ENCODE results near the gene NCOA3. TPM values are rescaled to one million over a fixed set of nuclear protein-coding genes. Genes with fewer than 3 reads are reported as not detected.
A peak's percentile ranks its signal among the peaks of the same experiment; 100 is the strongest.

NCOA3 gene
- total RNA-seq, 2 experiments from 2014 or later: 66.2 to 73.7 TPM

DNA sequence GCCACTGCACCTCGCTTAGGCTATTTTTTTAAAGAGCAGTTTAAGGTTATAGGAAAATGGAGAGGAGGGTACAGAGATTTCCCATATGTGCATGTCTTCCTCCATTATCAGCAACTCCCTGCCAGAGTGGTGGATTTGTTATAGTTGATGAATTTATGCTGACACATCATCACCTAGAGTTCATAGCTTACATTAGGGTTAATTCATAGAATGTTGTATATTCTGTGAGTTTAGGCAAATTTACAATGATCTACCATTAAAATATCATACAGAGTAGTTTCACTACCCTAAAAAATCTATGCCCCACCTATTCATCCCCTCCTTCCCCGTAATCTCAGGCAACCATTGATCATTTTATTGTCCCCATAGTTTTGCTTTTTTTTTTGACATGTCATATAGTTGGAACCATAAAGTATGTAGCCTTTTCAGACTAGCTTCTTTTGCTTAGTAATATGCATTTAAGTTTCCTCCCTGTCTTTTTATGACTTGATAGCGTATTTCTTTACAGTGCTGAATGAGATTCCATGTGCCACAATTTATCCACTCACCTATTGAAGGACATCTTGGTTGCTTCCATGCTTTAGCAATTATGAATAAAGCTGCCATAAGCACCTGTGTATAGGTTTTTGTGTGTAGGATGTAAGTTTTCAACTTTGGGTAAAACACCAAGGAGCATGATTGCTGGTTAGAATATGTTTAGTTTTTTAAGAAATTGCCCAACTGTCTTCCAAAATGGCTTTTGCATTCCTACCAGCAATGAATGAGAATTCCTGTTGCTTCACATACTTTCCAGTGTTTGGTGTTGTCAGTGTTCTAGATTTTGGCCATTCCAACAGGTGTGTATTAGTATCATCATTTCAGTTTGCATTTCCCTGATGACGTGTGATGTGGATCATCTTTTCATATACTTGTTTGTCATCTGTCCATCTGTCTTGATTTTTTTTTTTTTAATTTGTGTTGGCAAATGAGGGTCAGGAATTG, 60.2 kb downstream of the NCOA3 start:
- DNase-seq: no peak
- Mint-ChIP-seq H3K27ac (peak overlapping the region; percentile 46), H3K4me3 (no peak overlapping the region), H3K4me1 (ENCODE audit: low read depth) (peaks cover 72% of the 10 kb centered on the region), H3K36me3 (ENCODE audit: low read depth) (peaks cover 30% of the 10 kb centered on the region), H3K27me3 (no peaks in the 10 kb centered on the region), H3K9me3 (no peaks in the 10 kb centered on the region)
- TF ChIP-seq, protein P1, sequence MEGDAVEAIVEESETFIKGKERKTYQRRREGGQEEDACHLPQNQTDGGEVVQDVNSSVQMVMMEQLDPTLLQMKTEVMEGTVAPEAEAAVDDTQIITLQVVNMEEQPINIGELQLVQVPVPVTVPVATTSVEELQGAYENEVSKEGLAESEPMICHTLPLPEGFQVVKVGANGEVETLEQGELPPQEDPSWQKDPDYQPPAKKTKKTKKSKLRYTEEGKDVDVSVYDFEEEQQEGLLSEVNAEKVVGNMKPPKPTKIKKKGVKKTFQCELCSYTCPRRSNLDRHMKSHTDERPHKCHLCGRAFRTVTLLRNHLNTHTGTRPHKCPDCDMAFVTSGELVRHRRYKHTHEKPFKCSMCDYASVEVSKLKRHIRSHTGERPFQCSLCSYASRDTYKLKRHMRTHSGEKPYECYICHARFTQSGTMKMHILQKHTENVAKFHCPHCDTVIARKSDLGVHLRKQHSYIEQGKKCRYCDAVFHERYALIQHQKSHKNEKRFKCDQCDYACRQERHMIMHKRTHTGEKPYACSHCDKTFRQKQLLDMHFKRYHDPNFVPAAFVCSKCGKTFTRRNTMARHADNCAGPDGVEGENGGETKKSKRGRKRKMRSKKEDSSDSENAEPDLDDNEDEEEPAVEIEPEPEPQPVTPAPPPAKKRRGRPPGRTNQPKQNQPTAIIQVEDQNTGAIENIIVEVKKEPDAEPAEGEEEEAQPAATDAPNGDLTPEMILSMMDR (IDR thresholded peaks at IDR 0.05): no peak
- intact Hi-C loops (cut with micrococcal nuclease): no loop called here
- no peak for ATAC-seq
- CTCF ChIA-PET: interaction anchor here (1.5 kb wide), 2 partner anchors 59 to 116 kb away, joined by 3 to 4 read pairs; no protein-coding TSS in a partner anchor
- POLR2A ChIA-PET: interaction anchor here (0.6 kb wide), 1 partner anchor 119 kb away, joined by 4 read pairs; no protein-coding TSS in a partner anchor

DNA sequence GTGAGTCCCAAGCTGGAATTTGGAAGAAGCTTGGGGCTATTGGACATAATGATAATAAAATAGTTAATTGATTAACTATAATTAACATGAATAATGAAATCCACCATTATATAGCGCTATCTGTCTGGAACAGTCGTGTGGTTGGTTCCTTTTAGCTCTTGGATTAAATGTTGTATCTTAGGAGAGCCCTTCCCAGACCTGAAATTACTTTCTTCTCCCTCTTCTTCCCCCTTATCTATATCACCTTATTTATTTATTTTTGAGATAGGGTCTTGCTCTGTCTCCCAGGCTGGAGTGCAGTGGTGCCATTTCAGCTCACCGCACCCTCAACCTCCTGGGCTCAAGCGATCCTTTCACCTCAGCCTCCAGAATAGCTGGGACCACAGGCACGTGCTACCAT, 64.6 kb downstream of the NCOA3 start:
- Mint-ChIP-seq H3K4me1 (ENCODE audit: low read depth) (peaks cover 65% of the 10 kb centered on the region), H3K27ac (no peak overlapping the region), H3K27me3 (no peaks in the 10 kb centered on the region), H3K36me3 (ENCODE audit: low read depth) (peaks cover 51% of the 10 kb centered on the region), H3K4me3 (no peak overlapping the region), H3K9me3 (peaks cover 1% of the 10 kb centered on the region)
- intact Hi-C loops (cut with micrococcal nuclease): no loop called here
- TF ChIP-seq, protein P1 (IDR thresholded peaks at IDR 0.05): no peak
- ChIA-PET CTCF (interaction anchor here (0.7 to 1.9 kb wide), 5 partner anchors 10 to 55 kb away, joined by 3 to 5 read pairs (median 3); no protein-coding TSS in a partner anchor), POLR2A (interaction anchor here (0.8 kb wide), 1 partner anchor 11 kb away, joined by 3 read pairs; no protein-coding TSS in a partner anchor)
- no peak for ATAC-seq
- DNase-seq: no peak

DNA sequence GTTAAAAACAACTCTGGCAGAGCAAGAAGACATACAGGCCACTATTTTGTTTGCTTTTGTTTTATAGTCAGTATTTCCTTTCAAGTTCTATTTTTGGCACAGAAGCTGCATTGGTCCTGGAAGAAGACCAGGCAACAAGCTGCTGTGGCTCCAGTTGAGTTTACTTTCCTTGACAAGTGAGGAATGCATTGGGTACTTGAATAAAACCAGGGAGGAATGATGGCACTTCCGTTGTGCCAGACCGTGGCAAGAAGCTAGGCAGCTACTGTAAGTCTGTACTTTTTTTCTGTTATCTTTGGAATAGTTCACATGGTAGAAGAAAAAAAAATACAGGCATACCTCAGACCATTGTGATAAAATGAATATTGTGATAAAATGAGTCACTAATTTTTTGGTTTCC, 66.3 kb downstream of the NCOA3 start:
- intact Hi-C loops (cut with micrococcal nuclease): no loop called here
- TF ChIP-seq, protein P1 (IDR thresholded peaks at IDR 0.05): no peak
- peaks cover 5% of the 10 kb centered on the region for H3K9me3 Mint-ChIP-seq
- H3K27ac Mint-ChIP-seq: peak overlapping the region; percentile 81
- no peak for ATAC-seq
- ChIA-PET POLR2A (interaction anchor here (0.7 to 1.0 kb wide), 3 partner anchors 10 to 17 kb away, joined by 3 to 4 read pairs (median 3); no protein-coding TSS in a partner anchor), CTCF (interaction anchor here (0.6 to 1.2 kb wide), 3 partner anchors 10 to 70 kb away, joined by 3 to 4 read pairs (median 4); no protein-coding TSS in a partner anchor)
- H3K4me3 Mint-ChIP-seq: no peak overlapping the region
- H3K36me3 Mint-ChIP-seq (ENCODE audit: low read depth): peaks cover 53% of the 10 kb centered on the region
- DNase-seq: no peak
- H3K4me1 Mint-ChIP-seq (ENCODE audit: low read depth): peaks cover 66% of the 10 kb centered on the region
- no peaks in the 10 kb centered on the region for H3K27me3 Mint-ChIP-seq

DNA sequence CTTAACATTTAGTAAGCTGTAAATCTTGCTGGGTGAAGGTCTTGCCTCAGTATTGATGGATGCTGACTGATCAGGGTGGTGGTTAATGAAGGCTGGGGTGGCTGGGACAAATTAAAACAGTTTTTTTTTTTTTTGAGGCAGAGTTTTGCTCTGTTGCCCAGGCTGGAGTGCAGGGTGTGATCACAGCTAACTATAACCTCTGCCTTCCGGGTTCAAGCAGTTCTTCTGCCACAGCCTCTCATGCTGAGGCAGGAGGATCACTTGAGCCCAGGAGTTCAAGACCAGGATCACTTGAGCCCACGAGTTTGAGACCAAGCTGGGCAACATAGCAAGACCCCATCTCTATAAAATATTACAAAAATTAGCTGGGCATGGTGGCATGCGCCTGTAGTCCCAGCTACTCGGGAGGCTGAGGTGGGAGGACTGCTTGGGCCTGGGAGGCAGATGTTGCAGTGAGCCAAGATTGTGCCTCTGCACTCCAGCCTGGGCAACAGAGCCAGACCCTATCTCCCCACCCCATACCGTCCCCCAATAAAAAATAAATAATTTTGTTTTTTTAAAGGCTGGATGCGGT, 67.2 kb downstream of the NCOA3 start:
- ATAC-seq: no peak
- ChIA-PET CTCF (interaction anchor here (0.6 kb wide), 1 partner anchor 69 kb away, joined by 3 read pairs; no protein-coding TSS in a partner anchor), POLR2A (interaction anchor here (0.8 to 1.0 kb wide), 3 partner anchors 10 to 16 kb away, joined by 3 to 4 read pairs (median 3); no protein-coding TSS in a partner anchor)
- no peak overlapping the region for H3K4me3 Mint-ChIP-seq
- H3K9me3 Mint-ChIP-seq: peaks cover 5% of the 10 kb centered on the region
- intact Hi-C loops (cut with micrococcal nuclease): no loop called here
- TF ChIP-seq, protein P1 (IDR thresholded peaks at IDR 0.05): no peak
- H3K4me1 Mint-ChIP-seq (ENCODE audit: low read depth): peaks cover 69% of the 10 kb centered on the region
- H3K27me3 Mint-ChIP-seq: no peaks in the 10 kb centered on the region
- peaks cover 52% of the 10 kb centered on the region for H3K36me3 Mint-ChIP-seq (ENCODE audit: low read depth)
- peak overlapping the region; percentile 24 for H3K27ac Mint-ChIP-seq
- DNase-seq: no peak

All from activated CD8-positive, alpha-beta T cell treated with anti-CD3 and anti-CD28 coated beads for 36 hours (primary cell).